Measurements from ENCODE around the gene ALDH1A2.

The ALDH1A2 gene

DNA sequence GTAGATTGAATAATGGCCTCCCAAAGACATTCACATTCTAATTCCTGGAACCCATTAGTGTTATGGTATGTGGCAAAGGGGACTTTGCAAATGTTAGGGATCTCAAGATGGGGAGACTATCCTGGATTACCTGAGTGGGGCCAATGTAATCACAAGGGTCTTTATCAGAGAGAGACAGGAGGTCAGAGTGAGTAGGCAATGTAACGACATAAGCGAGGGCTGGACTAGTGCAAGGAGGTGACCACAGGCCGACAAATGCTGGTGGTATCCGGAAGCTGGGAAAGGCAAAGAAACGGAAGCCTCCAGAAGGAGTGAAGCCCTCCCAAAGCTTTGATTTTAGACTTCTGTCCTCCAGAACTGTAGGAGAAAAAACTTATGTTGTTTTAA is 46.2 kb upstream of the ALDH1A2 start:
- TF ChIP-seq EZH2phosphoT487 (conservative IDR thresholded peaks at IDR 0.05; ENCODE audit: low read length), result no peak
- TF ChIP-seq, protein P1, sequence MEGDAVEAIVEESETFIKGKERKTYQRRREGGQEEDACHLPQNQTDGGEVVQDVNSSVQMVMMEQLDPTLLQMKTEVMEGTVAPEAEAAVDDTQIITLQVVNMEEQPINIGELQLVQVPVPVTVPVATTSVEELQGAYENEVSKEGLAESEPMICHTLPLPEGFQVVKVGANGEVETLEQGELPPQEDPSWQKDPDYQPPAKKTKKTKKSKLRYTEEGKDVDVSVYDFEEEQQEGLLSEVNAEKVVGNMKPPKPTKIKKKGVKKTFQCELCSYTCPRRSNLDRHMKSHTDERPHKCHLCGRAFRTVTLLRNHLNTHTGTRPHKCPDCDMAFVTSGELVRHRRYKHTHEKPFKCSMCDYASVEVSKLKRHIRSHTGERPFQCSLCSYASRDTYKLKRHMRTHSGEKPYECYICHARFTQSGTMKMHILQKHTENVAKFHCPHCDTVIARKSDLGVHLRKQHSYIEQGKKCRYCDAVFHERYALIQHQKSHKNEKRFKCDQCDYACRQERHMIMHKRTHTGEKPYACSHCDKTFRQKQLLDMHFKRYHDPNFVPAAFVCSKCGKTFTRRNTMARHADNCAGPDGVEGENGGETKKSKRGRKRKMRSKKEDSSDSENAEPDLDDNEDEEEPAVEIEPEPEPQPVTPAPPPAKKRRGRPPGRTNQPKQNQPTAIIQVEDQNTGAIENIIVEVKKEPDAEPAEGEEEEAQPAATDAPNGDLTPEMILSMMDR (IDR thresholded peaks at IDR 0.05; ENCODE audit: insufficient read depth, low read length, poor library complexity, severe bottlenecking), result no peak
- Histone ChIP-seq H3F3A (ENCODE audit: insufficient read depth) (no peaks in the 10 kb centered on the region), H3K27ac (ENCODE audit: low read depth, low read length) (no peak overlapping the region), H3K79me2 (ENCODE audit: insufficient read depth, low read length) (no peaks in the 10 kb centered on the region), H2AFZ (ENCODE audit: low read depth, low read length, severe bottlenecking) (no peak overlapping the region), H3K9me2 (replicated peaks; ENCODE audit: insufficient read depth, low read length) (no peaks in the 10 kb centered on the region), H3K4me2 (ENCODE audit: low read depth, low read length, poor library complexity, severe bottlenecking) (no peak overlapping the region), H3K27me3 (ENCODE audit: low read length) (no peaks in the 10 kb centered on the region), H4K20me1 (ENCODE audit: low read depth, low read length) (no peaks in the 10 kb centered on the region), H3K4me3 (ENCODE audit: insufficient read depth, low read length, poor library complexity, severe bottlenecking) (no peak overlapping the region), H3K36me3 (ENCODE audit: low read length) (no peaks in the 10 kb centered on the region), H3K9me3 (ENCODE audit: insufficient read depth, low read length) (no peaks in the 10 kb centered on the region), H3K9ac (ENCODE audit: low read length) (no peak overlapping the region)

DNA sequence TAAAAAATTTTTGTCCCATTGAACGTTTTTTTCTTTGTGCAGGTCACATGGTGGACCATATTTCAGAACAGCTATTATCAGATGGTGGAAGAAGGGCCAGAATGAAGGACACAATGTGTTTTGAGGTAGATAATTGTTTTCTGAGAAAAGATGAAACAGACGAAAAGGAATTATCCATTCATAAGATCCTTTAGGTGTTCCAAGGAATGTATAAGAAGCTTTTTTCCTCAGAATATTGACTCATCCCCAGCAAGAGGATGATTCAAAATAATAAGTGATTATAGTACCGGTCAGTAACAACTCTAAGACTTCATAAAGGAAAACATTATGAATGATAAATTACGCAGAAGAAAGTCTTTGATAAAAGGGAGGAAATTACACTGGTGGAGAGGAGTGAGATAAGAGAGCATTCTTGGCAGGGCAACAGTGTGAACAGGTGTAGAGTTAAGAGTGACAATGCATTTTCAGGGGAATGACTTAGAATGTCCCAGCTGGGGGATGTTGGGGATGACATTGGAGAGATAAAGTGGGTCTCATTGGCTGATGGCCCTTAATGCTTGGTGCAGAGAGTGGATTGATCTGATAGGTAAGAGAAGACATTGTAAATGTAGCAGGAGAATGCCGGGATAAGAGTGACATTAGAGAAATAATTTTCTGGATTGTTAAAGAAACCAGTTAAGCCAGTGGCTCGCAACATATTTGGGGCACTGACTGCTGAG is 45.6 kb upstream of the ALDH1A2 start:
- no peak overlapping the region for H3K9ac ChIP-seq (ENCODE audit: low read length)
- H2AFZ ChIP-seq (ENCODE audit: low read depth, low read length, severe bottlenecking), result no peak overlapping the region
- no peak overlapping the region for H3K4me3 ChIP-seq (ENCODE audit: insufficient read depth, low read length, poor library complexity, severe bottlenecking)
- no peaks in the 10 kb centered on the region for H3F3A ChIP-seq (ENCODE audit: insufficient read depth)
- H3K9me2 ChIP-seq (replicated peaks; ENCODE audit: insufficient read depth, low read length), result no peaks in the 10 kb centered on the region
- no peaks in the 10 kb centered on the region for H3K9me3 ChIP-seq (ENCODE audit: insufficient read depth, low read length)
- no peaks in the 10 kb centered on the region for H3K36me3 ChIP-seq (ENCODE audit: low read length)
- no peak overlapping the region for H3K4me2 ChIP-seq (ENCODE audit: low read depth, low read length, poor library complexity, severe bottlenecking)
- no peaks in the 10 kb centered on the region for H4K20me1 ChIP-seq (ENCODE audit: low read depth, low read length)
- H3K27me3 ChIP-seq (ENCODE audit: low read length), result no peaks in the 10 kb centered on the region
- TF ChIP-seq, protein P1 (IDR thresholded peaks at IDR 0.05; ENCODE audit: insufficient read depth, low read length, poor library complexity, severe bottlenecking), result no peak
- no peak for TF ChIP-seq EZH2phosphoT487 (conservative IDR thresholded peaks at IDR 0.05; ENCODE audit: low read length)
- H3K79me2 ChIP-seq (ENCODE audit: insufficient read depth, low read length), result no peaks in the 10 kb centered on the region
- no peak overlapping the region for H3K27ac ChIP-seq (ENCODE audit: low read depth, low read length)

DNA sequence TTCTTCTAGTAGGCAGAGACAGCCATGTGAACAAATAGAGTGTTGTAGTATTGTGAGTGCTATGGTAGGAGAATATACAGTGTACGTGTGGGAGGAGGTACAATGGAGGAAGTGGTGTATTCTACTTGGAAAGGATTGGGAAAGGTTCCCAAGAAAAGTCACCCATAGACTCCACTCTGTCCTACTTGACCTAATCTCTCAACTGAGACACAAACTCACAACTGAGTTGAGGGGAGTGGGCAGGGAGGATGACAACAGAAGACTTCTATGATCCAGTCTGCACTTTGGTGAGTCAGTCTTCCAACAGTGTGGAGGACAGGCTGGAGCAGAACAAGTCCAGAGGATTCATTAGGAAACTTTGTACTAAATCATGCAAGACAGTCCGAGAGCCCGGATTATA is 43.9 kb upstream of the ALDH1A2 start:
- Histone ChIP-seq H2AFZ (ENCODE audit: low read depth, low read length, severe bottlenecking) (no peak overlapping the region), H3K9me2 (replicated peaks; ENCODE audit: insufficient read depth, low read length) (no peaks in the 10 kb centered on the region), H3K79me2 (ENCODE audit: insufficient read depth, low read length) (no peaks in the 10 kb centered on the region), H4K20me1 (ENCODE audit: low read depth, low read length) (no peaks in the 10 kb centered on the region), H3K4me3 (ENCODE audit: insufficient read depth, low read length, poor library complexity, severe bottlenecking) (no peak overlapping the region), H3K27ac (ENCODE audit: low read depth, low read length) (no peak overlapping the region), H3K9ac (ENCODE audit: low read length) (no peak overlapping the region), H3K4me2 (ENCODE audit: low read depth, low read length, poor library complexity, severe bottlenecking) (no peak overlapping the region), H3K9me3 (ENCODE audit: insufficient read depth, low read length) (no peaks in the 10 kb centered on the region), H3K27me3 (ENCODE audit: low read length) (no peaks in the 10 kb centered on the region), H3K36me3 (ENCODE audit: low read length) (no peaks in the 10 kb centered on the region), H3F3A (ENCODE audit: insufficient read depth) (no peaks in the 10 kb centered on the region)
- TF ChIP-seq, protein P1 (IDR thresholded peaks at IDR 0.05; ENCODE audit: insufficient read depth, low read length, poor library complexity, severe bottlenecking), result no peak
- no peak for TF ChIP-seq EZH2phosphoT487 (conservative IDR thresholded peaks at IDR 0.05; ENCODE audit: low read length)

All from SU-DHL-6 (cell line).